ENCODE results near the gene JDP2.

Gene JDP2

GRCh38 chr14:75484711-75485429, 57.0 kb downstream of the JDP2 start:
- DNase-seq (ENCODE audit: low read depth) = no peak

DNA sequence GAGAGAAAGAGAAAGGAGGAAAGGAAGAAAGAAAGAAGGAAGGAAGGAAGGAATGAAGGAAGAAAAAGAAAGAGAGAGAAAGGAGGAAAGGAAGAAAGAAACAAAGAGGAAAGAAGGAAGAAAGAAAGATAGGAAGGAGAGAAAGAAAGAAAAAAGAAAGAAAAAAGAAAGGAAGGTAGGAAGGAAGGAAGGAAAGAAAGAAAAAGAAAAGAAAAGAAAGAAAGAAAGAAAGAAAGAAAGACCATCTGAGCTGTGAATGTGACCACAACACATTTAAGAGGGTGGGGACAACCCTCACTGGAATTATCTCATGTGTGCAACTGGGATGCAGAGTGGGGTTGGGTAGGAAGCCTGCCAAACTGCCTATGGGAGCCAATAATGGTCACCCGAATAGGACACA, 58.5 kb downstream of the JDP2 start:
- no peak for DNase-seq (ENCODE audit: low read depth)

- DNase-seq (ENCODE audit: low read depth) = no peak
Measured at GRCh38 chr14:75487155-75487671, 59.4 kb downstream of the JDP2 start.

- no peak for DNase-seq (ENCODE audit: low read depth)
Measured at GRCh38 chr14:75489480-75489837, 61.6 kb downstream of the JDP2 start.

- no peak for DNase-seq (ENCODE audit: low read depth)
Measured at GRCh38 chr14:75491376-75491978, 63.7 kb downstream of the JDP2 start.

- no peak for DNase-seq (ENCODE audit: low read depth)
Measured at GRCh38 chr14:75492832-75493591, 65.2 kb downstream of the JDP2 start.

- no peak for DNase-seq (ENCODE audit: low read depth)
Measured at GRCh38 chr14:75493592-75494087, 65.8 kb downstream of the JDP2 start.

- no peak for DNase-seq (ENCODE audit: low read depth)
Measured at GRCh38 chr14:75494896-75495295, 67.1 kb downstream of the JDP2 start.

- no peak for DNase-seq (ENCODE audit: low read depth)
Measured at GRCh38 chr14:75495399-75495798, 67.6 kb downstream of the JDP2 start.

DNA sequence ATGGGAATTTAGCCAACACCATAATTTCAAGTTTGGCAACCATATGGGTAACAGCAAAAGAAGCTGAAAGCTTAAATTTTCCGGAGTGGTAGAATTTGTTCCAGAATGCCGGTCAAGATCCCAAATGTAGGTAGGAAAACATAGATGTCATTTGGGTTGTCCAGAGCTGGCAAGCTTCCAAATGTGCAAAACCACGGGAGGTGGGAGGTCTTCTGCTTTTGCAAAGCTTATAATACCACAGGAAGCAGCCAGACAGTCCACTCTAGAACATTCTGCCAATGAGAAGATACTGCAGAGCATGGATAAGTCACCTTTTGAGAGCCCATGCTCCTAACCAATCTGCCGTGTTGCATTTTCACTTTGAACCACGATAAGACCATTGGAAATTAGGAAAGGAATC, 68.1 kb downstream of the JDP2 start:
- no peak for DNase-seq (ENCODE audit: low read depth)

DNA sequence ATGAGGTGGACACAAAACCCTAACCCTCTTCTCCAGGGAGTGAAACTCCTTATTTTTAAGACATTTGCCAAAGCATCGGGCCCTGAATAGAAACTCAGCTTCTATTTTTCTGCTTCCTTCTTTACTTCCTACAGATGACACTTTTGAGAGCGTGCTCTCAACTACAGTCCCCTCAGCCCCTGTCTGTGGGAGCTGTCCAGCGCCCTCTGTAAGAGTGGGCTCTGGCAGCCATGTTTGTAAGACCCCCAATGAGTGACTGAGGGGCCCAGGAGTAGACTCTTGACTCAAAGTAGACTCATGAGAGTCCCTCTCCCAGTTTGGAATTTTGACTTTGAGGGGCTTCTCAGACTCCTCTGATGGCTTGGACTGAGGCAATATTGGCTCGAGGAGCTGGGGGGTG, 68.9 kb downstream of the JDP2 start:
- DNase-seq (ENCODE audit: low read depth) = no peak

- DNase-seq (ENCODE audit: low read depth) = no peak
Measured at GRCh38 chr14:75497191-75497590, 69.4 kb downstream of the JDP2 start.

- no peak for DNase-seq (ENCODE audit: low read depth)
Measured at GRCh38 chr14:75497701-75498100, 69.9 kb downstream of the JDP2 start.

GRCh38 chr14:75499084-75499875, 71.5 kb downstream of the JDP2 start:
- no peak for DNase-seq (ENCODE audit: low read depth)

GRCh38 chr14:75501080-75501479, 73.3 kb downstream of the JDP2 start:
- DNase-seq (ENCODE audit: low read depth) = no peak

DNA sequence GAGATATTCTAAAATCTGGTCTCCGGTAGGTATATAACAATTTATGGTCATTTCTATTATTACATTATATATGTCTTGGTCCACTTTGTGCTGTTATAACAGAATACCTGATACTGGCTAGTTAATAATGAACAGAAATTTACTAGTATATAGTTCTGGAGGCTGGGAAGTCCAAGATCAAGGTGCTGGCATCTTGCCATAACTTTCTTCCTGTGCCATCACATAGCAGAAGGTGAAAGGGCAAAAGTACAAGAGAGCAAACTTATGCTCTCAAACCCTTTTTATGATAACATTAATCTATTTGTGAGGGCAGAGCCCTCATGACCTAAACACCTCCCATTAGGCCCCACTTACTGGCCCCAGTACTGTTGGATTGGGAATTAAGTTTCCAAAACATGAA, 76.6 kb downstream of the JDP2 start:
- no peak for DNase-seq (ENCODE audit: low read depth)

DNA sequence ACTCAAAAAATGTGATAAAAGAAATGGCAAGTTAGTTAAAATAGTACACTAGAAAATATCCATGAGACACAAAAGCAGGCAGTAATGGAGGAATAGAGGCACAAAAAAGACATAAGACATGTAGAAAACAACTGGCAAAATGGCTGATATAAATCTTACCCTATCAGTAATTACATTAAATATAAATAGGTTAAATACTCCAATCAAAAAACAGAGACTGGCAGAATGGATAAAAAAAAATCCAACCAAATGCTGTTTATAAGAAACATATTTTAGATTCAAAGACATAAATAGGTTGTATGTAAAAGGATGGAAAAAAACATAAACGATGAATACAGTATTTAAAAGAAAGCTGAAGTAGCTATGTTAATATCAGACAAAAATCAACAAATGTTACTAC, 79.1 kb downstream of the JDP2 start:
- DNase-seq (ENCODE audit: low read depth) = no peak

GRCh38 chr14:75510547-75510946, 82.7 kb downstream of the JDP2 start:
- no peak for DNase-seq (ENCODE audit: low read depth)

- DNase-seq (ENCODE audit: low read depth) = no peak
Measured at GRCh38 chr14:75511201-75511600, 83.4 kb downstream of the JDP2 start.

GRCh38 chr14:75513911-75514672, 86.3 kb downstream of the JDP2 start:
- DNase-seq (ENCODE audit: low read depth) = no peak

Data from stromal cell of bone marrow (primary cell).